ENCODE measurements around the gene N4BP2. TPM values are rescaled to one million over a fixed set of nuclear protein-coding genes. Genes with fewer than 3 reads are reported as not detected.

N4BP2 gene
- total RNA-seq, 1 donor from 2014 or later, result 6.2 TPM

DNA sequence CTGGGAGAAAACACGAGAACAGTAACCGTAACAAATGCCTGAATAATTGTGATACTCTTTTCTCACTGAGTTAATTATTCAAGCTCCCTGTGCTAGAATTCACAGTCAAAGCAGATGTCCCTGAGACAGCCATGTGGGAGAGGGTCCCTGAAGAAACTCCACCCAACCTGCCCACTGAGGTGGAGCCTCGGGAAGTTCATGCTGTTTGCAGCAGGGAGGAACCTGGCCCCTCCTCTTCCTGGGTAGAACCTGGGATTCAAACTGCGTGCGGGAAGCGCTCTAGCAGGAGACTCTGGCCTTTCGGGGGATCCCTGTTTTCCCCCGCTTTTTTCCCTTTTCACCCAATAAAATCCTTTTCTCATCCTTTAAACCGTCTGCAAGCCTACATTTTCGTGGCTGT, 120.0 kb downstream of the N4BP2 start:
- TF ChIP-seq, protein P1, sequence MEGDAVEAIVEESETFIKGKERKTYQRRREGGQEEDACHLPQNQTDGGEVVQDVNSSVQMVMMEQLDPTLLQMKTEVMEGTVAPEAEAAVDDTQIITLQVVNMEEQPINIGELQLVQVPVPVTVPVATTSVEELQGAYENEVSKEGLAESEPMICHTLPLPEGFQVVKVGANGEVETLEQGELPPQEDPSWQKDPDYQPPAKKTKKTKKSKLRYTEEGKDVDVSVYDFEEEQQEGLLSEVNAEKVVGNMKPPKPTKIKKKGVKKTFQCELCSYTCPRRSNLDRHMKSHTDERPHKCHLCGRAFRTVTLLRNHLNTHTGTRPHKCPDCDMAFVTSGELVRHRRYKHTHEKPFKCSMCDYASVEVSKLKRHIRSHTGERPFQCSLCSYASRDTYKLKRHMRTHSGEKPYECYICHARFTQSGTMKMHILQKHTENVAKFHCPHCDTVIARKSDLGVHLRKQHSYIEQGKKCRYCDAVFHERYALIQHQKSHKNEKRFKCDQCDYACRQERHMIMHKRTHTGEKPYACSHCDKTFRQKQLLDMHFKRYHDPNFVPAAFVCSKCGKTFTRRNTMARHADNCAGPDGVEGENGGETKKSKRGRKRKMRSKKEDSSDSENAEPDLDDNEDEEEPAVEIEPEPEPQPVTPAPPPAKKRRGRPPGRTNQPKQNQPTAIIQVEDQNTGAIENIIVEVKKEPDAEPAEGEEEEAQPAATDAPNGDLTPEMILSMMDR (IDR thresholded peaks at IDR 0.05), result no peak
- ATAC-seq (ENCODE audit: low read depth) (no peak), DNase-seq (no peak)
- H3K4me1 Mint-ChIP-seq, result peaks cover 60% of the 10 kb centered on the region
- H3K27ac Mint-ChIP-seq, result no peak overlapping the region
- H3K9me3 Mint-ChIP-seq, result no peaks in the 10 kb centered on the region
- CTCF ChIA-PET, result no interaction called here
- H3K36me3 Mint-ChIP-seq (ENCODE audit: low read depth), result no peaks in the 10 kb centered on the region
- no peak overlapping the region for H3K4me3 Mint-ChIP-seq
- intact Hi-C loops (cut with micrococcal nuclease), result no loop called here
- POLR2A ChIA-PET, result interaction anchor here (1.2 to 1.3 kb wide), 2 partner anchors 10 to 23 kb away, joined by 3 read pairs; no protein-coding TSS in a partner anchor
- H3K27me3 Mint-ChIP-seq, result no peaks in the 10 kb centered on the region

DNA sequence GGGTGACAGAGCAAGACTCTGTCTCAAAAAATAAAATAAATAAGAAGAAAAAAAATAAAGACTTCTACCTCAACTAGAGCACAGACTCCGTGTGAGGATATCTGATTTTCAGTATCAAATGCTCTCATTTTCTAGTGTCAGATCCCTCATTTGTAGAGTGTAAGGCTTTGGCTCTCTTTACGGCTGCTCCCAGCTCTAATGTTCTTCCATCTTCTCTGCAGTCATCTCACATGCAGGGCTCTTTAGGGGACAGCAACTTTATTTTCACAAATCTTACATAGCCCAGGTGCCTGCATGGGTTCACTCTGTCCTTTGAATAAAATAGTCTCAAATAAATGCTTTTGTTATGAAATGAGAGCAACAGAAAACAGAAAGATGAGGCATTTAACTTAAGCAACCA, 120.9 kb downstream of the N4BP2 start:
- Mint-ChIP-seq H3K4me1 (peaks cover 61% of the 10 kb centered on the region), H3K4me3 (no peak overlapping the region), H3K9me3 (no peaks in the 10 kb centered on the region), H3K27me3 (no peaks in the 10 kb centered on the region), H3K27ac (peak overlapping the region; percentile 50), H3K36me3 (ENCODE audit: low read depth) (no peaks in the 10 kb centered on the region)
- TF ChIP-seq, protein P1 (IDR thresholded peaks at IDR 0.05), result no peak
- no peak for DNase-seq
- ATAC-seq (ENCODE audit: low read depth), result no peak
- ChIA-PET CTCF (no interaction called here), POLR2A (interaction anchor here (1.2 to 1.3 kb wide), 2 partner anchors 9 to 22 kb away, joined by 3 read pairs; no protein-coding TSS in a partner anchor)
- intact Hi-C loops (cut with micrococcal nuclease), result no loop called here

DNA sequence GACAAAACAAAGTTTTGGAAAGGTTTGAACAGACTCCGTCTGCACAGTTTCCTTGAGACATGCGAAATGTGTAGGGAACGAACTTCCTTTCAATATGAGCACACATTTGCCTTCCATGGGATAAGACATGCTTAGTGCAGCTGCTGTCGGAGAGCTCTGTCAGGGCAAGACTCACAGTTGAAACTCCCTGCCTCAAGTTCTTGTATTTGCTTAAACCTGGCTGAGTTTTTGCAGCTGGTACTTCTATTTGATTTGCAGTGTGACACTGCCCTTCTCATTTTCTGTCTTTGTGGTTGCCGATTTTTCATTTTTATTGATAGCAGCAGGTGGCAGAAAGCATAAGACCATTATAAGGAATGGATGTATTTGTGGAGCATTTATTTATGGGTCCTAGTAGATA, 122.0 kb downstream of the N4BP2 start:
- ChIA-PET POLR2A (no interaction called here), CTCF (interaction anchor here (1.2 kb wide), 1 partner anchor 130 kb away, joined by 3 read pairs; no protein-coding TSS in a partner anchor)
- Mint-ChIP-seq H3K9me3 (no peaks in the 10 kb centered on the region), H3K27ac (peak overlapping the region; percentile 5), H3K36me3 (ENCODE audit: low read depth) (no peaks in the 10 kb centered on the region), H3K27me3 (no peaks in the 10 kb centered on the region), H3K4me3 (no peak overlapping the region), H3K4me1 (peaks cover 60% of the 10 kb centered on the region)
- DNase-seq (no peak), ATAC-seq (ENCODE audit: low read depth) (no peak)
- intact Hi-C loops (cut with micrococcal nuclease), result no loop called here
- TF ChIP-seq, protein P1 (IDR thresholded peaks at IDR 0.05), result no peak

DNA sequence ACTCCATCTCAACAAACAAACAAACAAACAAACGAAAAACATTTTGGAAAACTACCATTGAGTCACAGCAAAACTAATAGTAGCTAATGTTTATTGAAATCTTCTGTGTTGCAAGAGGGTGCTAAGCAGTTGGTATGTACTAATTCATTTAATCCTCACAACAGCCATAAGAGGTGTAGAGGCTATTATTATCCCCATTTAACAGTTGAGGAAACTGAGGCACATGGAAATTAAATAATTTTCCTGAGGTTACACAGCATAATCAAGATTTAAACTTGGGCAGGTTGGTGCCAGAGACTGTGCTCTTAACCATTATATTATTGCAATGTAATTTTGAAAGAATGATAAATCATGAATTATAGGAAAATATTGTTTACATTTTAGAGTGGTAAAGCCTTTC, 122.7 kb downstream of the N4BP2 start:
- H3K4me3 Mint-ChIP-seq, result no peak overlapping the region
- peaks cover 61% of the 10 kb centered on the region for H3K4me1 Mint-ChIP-seq
- intact Hi-C loops (cut with micrococcal nuclease), result no loop called here
- H3K27ac Mint-ChIP-seq, result no peak overlapping the region
- DNase-seq (no peak), ATAC-seq (ENCODE audit: low read depth) (no peak)
- no peaks in the 10 kb centered on the region for H3K9me3 Mint-ChIP-seq
- no peaks in the 10 kb centered on the region for H3K36me3 Mint-ChIP-seq (ENCODE audit: low read depth)
- TF ChIP-seq, protein P1 (IDR thresholded peaks at IDR 0.05), result no peak
- ChIA-PET POLR2A (no interaction called here), CTCF (interaction anchor here (1.2 kb wide), 1 partner anchor 129 kb away, joined by 3 read pairs; no protein-coding TSS in a partner anchor)
- H3K27me3 Mint-ChIP-seq, result no peaks in the 10 kb centered on the region

DNA sequence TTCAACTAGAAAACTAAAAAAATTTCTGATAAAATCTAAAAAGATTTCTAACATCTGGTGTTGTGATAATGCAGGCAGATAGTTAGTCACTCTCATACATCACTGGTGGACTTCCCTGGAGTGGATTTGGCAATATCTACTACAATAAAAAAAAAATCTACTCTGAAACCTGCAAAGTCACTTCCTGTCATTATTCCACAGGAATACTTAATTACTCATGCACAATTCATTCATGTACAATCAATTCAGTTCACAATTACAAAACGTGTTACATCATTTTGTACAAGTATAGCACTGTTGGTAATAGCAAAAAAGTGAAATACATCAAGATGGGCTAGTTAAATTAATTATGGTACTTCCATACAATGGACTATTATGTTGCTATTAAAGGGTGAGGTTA, 123.7 kb downstream of the N4BP2 start:
- intact Hi-C loops (cut with micrococcal nuclease), result no loop called here
- H3K4me1 Mint-ChIP-seq, result peaks cover 62% of the 10 kb centered on the region
- no peaks in the 10 kb centered on the region for H3K27me3 Mint-ChIP-seq
- TF ChIP-seq, protein P1 (IDR thresholded peaks at IDR 0.05), result no peak
- ChIA-PET CTCF (no interaction called here), POLR2A (interaction anchor here (1.1 kb wide), 1 partner anchor 25 kb away, joined by 4 read pairs; no protein-coding TSS in a partner anchor)
- H3K4me3 Mint-ChIP-seq, result no peak overlapping the region
- DNase-seq (no peak), ATAC-seq (ENCODE audit: low read depth) (no peak)
- no peaks in the 10 kb centered on the region for H3K9me3 Mint-ChIP-seq
- H3K36me3 Mint-ChIP-seq (ENCODE audit: low read depth), result no peaks in the 10 kb centered on the region
- peak overlapping the region; percentile 12 for H3K27ac Mint-ChIP-seq
